Caco-2 (cell line): ENCODE results near the gene KIAA0408. TPM values are rescaled to one million over a fixed set of nuclear protein-coding genes. Genes with fewer than 3 reads are reported as not detected.

ENCODE experiments used
- BruUV-seq: library from RNA; stranded (reverse); fragments of 400-500 nt; replicated peaks from 2 replicates; lab custom pipeline; 2021; lab: Mats Ljungman, UMichigan
- CTCF ChIA-PET: fragments of 300-600 bp; sonication (Branson Sonifier 250); formaldehyde crosslinking; loops from one replicate; lab custom pipeline; 2022; ENCODE audit warnings: antibody characterized with exemption; lab: Charles Lee
- POLR2A ChIA-PET: fragments of 300-600 bp; sonication (Branson Sonifier 250); formaldehyde crosslinking; loops from one replicate; lab custom pipeline; 2022; ENCODE audit warnings: antibody characterized with exemption; lab: Charles Lee
- DNase-seq, 2 experiments: peaks; one replicate each; pipeline versions ENCODE4 v3.0.0 to v3.0.0-alpha.2; 2020 to 2022
- H3K27me3 ChIP-seq: replicated peaks from 2 replicates; pipeline ENCODE4 v1.6.0; 2011; ENCODE audit warnings: low read length; ENCODE audit not compliant: control insufficient read depth, insufficient read depth
- H3K36me3 ChIP-seq: 2 replicates; pipeline ENCODE4 v1.5.1; 2011; ENCODE audit warnings: low read length; ENCODE audit not compliant: control insufficient read depth, insufficient read depth
- H3K4me1 ChIP-seq: fragments of 250-450 bp; sonication (Bioruptor Pico); 2 replicates; pipeline ENCODE4 v1.5.1; 2020; ENCODE audit warnings: mild to moderate bottlenecking
- H3K4me3 ChIP-seq: 2 replicates; pipeline ENCODE4 v1.5.1; 2011; ENCODE audit warnings: low read depth, mild to moderate bottlenecking, control low read depth, low read length
- H3K9me3 ChIP-seq: fragments of 250-450 bp; sonication (Bioruptor Pico); 2 replicates; pipeline ENCODE4 v1.5.1; 2020; ENCODE audit warnings: mild to moderate bottlenecking, moderate library complexity
- H3K27ac Mint-ChIP-seq: one replicate; pipeline ENCODE4 v1.8.0; 2022; ENCODE audit warnings: mixed read lengths; ENCODE audit not compliant: unreplicated experiment
- H3K27me3 Mint-ChIP-seq: one replicate; pipeline ENCODE4 v1.8.0; 2022; ENCODE audit warnings: mixed read lengths; ENCODE audit not compliant: insufficient read depth, unreplicated experiment
- H3K36me3 Mint-ChIP-seq: one replicate; pipeline ENCODE4 v1.8.0; 2022; ENCODE audit warnings: mild to moderate bottlenecking, mixed read lengths; ENCODE audit not compliant: insufficient read depth, unreplicated experiment
- H3K4me1 Mint-ChIP-seq: one replicate; pipeline ENCODE4 v1.8.0; 2022; ENCODE audit warnings: low read depth, mixed read lengths; ENCODE audit not compliant: unreplicated experiment
- H3K4me3 Mint-ChIP-seq: one replicate; pipeline ENCODE4 v1.8.0; 2022; ENCODE audit warnings: mild to moderate bottlenecking, moderate library complexity, mixed read lengths; ENCODE audit not compliant: unreplicated experiment
- H3K9me3 Mint-ChIP-seq: one replicate; pipeline ENCODE4 v1.8.0; 2022; ENCODE audit warnings: mixed read lengths; ENCODE audit not compliant: unreplicated experiment
- CTCF ChIP-seq, 2 experiments: fragments of 200-600 bp in 1 of 2; IDR thresholded peaks; 1 replicate in 1 of 2; 2 replicates in 1 of 2; pipeline versions ENCODE4 v1.5.1 to v1.8.0; 2011 to 2022; ENCODE audit warnings: antibody characterized with exemption in 1 of 2, control low read depth in 1 of 2, inconsistent platforms in 1 of 2, low read depth in 1 of 2, low read length in 1 of 2, mild to moderate bottlenecking in 1 of 2, moderate library complexity in 1 of 2; ENCODE audit not compliant: insufficient read depth in 1 of 2, severe bottlenecking in 1 of 2, unreplicated experiment in 1 of 2
- intact Hi-C: fragments of 100-400 bp; cut with micrococcal nuclease; formaldehyde crosslinking; loops from one replicate; pipeline ENCODE4 v1.10.0; 2022; ENCODE audit not compliant: unreplicated experiment
- total RNA-seq: library from RNA; stranded (reverse); gene quantifications from 2 replicates; pipeline ENCODE4 v1.2.3, GENCODE V29; 2022

KIAA0408 gene
- total RNA-seq, 1 experiment from 2014 or later = not detected

GRCh38 chr6:127466416-127466815, 7.2 kb upstream of the KIAA0408 start:
- Mint-ChIP-seq H3K4me3 (no peak overlapping the region), H3K27me3 (no peaks in the 10 kb centered on the region), H3K36me3 (no peaks in the 10 kb centered on the region), H3K9me3 (no peaks in the 10 kb centered on the region), H3K4me1 (no peaks in the 10 kb centered on the region), H3K27ac (no peak overlapping the region)
- intact Hi-C loops = no loop called here
- no peak for TF ChIP-seq CTCF (IDR thresholded peaks at IDR 0.05; ENCODE audit: insufficient read depth in 1 of 2, low read depth in 1 of 2, low read length in 1 of 2, severe bottlenecking in 1 of 2, unreplicated experiment in 1 of 2)
- H3K9me3 ChIP-seq = no peaks in the 10 kb centered on the region
- no peak for DNase-seq
- no peaks in the 10 kb centered on the region for H3K36me3 ChIP-seq
- no peaks in the 10 kb centered on the region for H3K4me1 ChIP-seq
- no peak overlapping the region for H3K4me3 ChIP-seq
- no peaks in the 10 kb centered on the region for H3K27me3 ChIP-seq
- ChIA-PET CTCF (interaction anchor here (0.7 kb wide), 1 partner anchor 80 kb away, joined by 3 read pairs; no protein-coding TSS in a partner anchor), POLR2A (no interaction called here)
- BruUV-seq = no TSS peak

- ChIA-PET CTCF (no interaction called here), POLR2A (no interaction called here)
- Mint-ChIP-seq H3K27ac (no peak overlapping the region), H3K27me3 (no peaks in the 10 kb centered on the region), H3K36me3 (no peaks in the 10 kb centered on the region), H3K9me3 (no peaks in the 10 kb centered on the region), H3K4me1 (no peaks in the 10 kb centered on the region), H3K4me3 (no peak overlapping the region)
- Histone ChIP-seq H3K4me3 (no peak overlapping the region), H3K4me1 (no peaks in the 10 kb centered on the region), H3K27me3 (no peaks in the 10 kb centered on the region), H3K36me3 (no peaks in the 10 kb centered on the region), H3K9me3 (no peaks in the 10 kb centered on the region)
- intact Hi-C loops = loop anchor here (1.0 to 2.0 kb wide), 5 partner anchors 74 to 225 kb away; no protein-coding TSS in a partner anchor
- BruUV-seq = no TSS peak
- peak; percentile 74 to 93 for TF ChIP-seq CTCF (IDR thresholded peaks at IDR 0.05; ENCODE audit: insufficient read depth in 1 of 2, low read depth in 1 of 2, low read length in 1 of 2, severe bottlenecking in 1 of 2, unreplicated experiment in 1 of 2)
- peak; percentile 65 to 68 for DNase-seq
These were observed 5.8 kb upstream of the KIAA0408 start for GRCh38 chr6:127464881-127465459.

- no peak for DNase-seq
- no peaks in the 10 kb centered on the region for H3K9me3 Mint-ChIP-seq
- Histone ChIP-seq H3K27me3 (no peaks in the 10 kb centered on the region), H3K9me3 (no peaks in the 10 kb centered on the region), H3K36me3 (no peaks in the 10 kb centered on the region), H3K4me1 (no peaks in the 10 kb centered on the region), H3K4me3 (no peak overlapping the region)
- H3K36me3 Mint-ChIP-seq = no peaks in the 10 kb centered on the region
- ChIA-PET CTCF (interaction anchor here (1.2 kb wide), 1 partner anchor 75 kb away, joined by 3 read pairs; no protein-coding TSS in a partner anchor), POLR2A (no interaction called here)
- TF ChIP-seq CTCF (IDR thresholded peaks at IDR 0.05; ENCODE audit: insufficient read depth in 1 of 2, low read depth in 1 of 2, low read length in 1 of 2, severe bottlenecking in 1 of 2, unreplicated experiment in 1 of 2) = no peak
- no peak overlapping the region for H3K27ac Mint-ChIP-seq
- H3K27me3 Mint-ChIP-seq = no peaks in the 10 kb centered on the region
- BruUV-seq = no TSS peak
- no peak overlapping the region for H3K4me3 Mint-ChIP-seq
- intact Hi-C loops = loop anchor here (2.0 kb wide), 1 partner anchor 162 kb away; no protein-coding TSS in a partner anchor
- H3K4me1 Mint-ChIP-seq = no peaks in the 10 kb centered on the region
These were observed 5.1 kb upstream of the KIAA0408 start for GRCh38 chr6:127464161-127464880.
